Lower lobe of right lung (tissue), 2 donors: ENCODE data around the gene NUDT8. TPM values are rescaled to one million over a fixed set of nuclear protein-coding genes. Genes with fewer than 3 reads are reported as not detected.
"Not testable (repeated sequence)": the region's sequence is repeated elsewhere in the genome, so short reads cannot be mapped to it uniquely, and the experiment has no call there.

Experiments used
- ATAC-seq, 2 donors: fragments of 200-7000 bp; cut with Tn5 transposase; one replicate each; pipeline ENCODE4 v1.9.1; 2020 to 2022; ENCODE audit warnings: mild to moderate bottlenecking in 2 of 2, moderate library complexity in 2 of 2
- DNase-seq: peaks from one replicate; pipeline ENCODE4 v3.0.0-alpha.2; 2020
- H3K27ac ChIP-seq: fragments of 200-600 bp; one replicate; pipeline ENCODE4 v1.8.0; 2022
- H3K27me3 ChIP-seq: fragments of 200-600 bp; one replicate; pipeline ENCODE4 v1.8.0; 2022; ENCODE audit warnings: low read depth
- H3K36me3 ChIP-seq: fragments of 200-600 bp; one replicate; pipeline ENCODE4 v1.8.0; 2022; ENCODE audit warnings: mild to moderate bottlenecking
- H3K4me1 ChIP-seq: fragments of 200-600 bp; one replicate; pipeline ENCODE4 v1.8.0; 2022
- H3K4me3 ChIP-seq: fragments of 200-600 bp; one replicate; pipeline ENCODE4 v1.8.0; 2022; ENCODE audit warnings: mild to moderate bottlenecking
- H3K9me3 ChIP-seq: fragments of 200-600 bp; one replicate; pipeline ENCODE4 v1.8.0; 2022
- CTCF ChIP-seq: fragments of 200-600 bp; IDR thresholded peaks from one replicate; pipeline ENCODE4 v1.8.0; 2022; ENCODE audit warnings: antibody characterized with exemption, mild to moderate bottlenecking
- intact Hi-C: fragments of 100-400 bp; cut with DNase I; formaldehyde crosslinking; loops from one replicate; pipeline ENCODE4 v1.11.0; 2022
- total RNA-seq: library from RNA; stranded (reverse); fragmentation: NEBNext Ultra II Directional; extraction: Animal tissue kit (Norgen Biotek cat#: 25700); gene quantifications from one replicate; pipeline ENCODE4 v1.2.1, GENCODE V29; 2021
- donor health status: DM: no; HTN: yes; CAD: no; lungs with severe emphysema.

Gene NUDT8
- total RNA-seq, 1 donor from 2014 or later, result 8.8 TPM

DNA sequence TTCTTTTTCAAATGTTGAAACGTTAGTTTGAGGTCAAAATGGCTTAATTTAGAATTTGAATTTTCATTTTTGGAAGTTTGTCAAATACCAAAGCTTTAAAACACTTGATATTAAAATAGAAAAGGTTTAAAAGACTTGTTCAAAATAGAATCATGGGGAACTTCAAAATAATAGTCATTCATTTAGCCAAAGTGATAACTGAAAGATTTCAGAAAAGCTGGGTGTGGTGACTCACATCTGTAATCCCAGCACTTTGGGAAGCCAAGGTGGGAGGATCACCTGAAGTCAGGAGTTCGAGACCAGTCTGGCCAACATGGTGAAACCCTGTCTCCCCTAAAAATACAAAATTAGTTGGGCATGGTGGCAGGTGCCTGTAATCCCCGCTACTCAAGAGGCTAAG lies 35.3 kb downstream of the NUDT8 start:
- ATAC-seq (no peak), DNase-seq (no peak)
- H3K9me3 ChIP-seq, result no peaks in the 10 kb centered on the region
- intact Hi-C loops, result no loop called here
- no peak overlapping the region for H3K27ac ChIP-seq
- no peaks in the 10 kb centered on the region for H3K36me3 ChIP-seq
- no peaks in the 10 kb centered on the region for H3K4me1 ChIP-seq
- no peak for TF ChIP-seq CTCF
- no peak overlapping the region for H3K4me3 ChIP-seq
- no peaks in the 10 kb centered on the region for H3K27me3 ChIP-seq

DNA sequence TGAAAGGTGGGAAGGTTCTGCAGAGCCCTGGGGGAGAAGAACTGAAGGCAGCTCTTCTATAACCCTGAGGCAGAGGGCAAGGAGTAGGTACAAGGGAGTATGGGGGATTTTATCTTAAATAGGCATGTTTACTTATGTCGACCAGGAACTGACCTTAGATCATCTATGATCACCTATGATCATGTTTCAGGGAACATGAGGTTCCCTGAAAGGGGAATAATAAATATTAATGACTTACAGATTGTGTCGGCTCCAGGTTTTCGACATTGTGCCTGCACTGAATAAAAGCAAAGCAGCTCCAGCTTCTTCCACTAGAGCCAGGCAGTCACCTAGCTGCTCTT lies 36.2 kb downstream of the NUDT8 start:
- no peaks in the 10 kb centered on the region for H3K4me1 ChIP-seq
- peaks cover 1% of the 10 kb centered on the region for H3K36me3 ChIP-seq
- ATAC-seq, result no peak
- DNase-seq, result no peak
- H3K27ac ChIP-seq, result no peak overlapping the region
- no peak for TF ChIP-seq CTCF
- no peaks in the 10 kb centered on the region for H3K9me3 ChIP-seq
- H3K4me3 ChIP-seq, result no peak overlapping the region
- H3K27me3 ChIP-seq, result no peaks in the 10 kb centered on the region
- intact Hi-C loops, result no loop called here

DNA sequence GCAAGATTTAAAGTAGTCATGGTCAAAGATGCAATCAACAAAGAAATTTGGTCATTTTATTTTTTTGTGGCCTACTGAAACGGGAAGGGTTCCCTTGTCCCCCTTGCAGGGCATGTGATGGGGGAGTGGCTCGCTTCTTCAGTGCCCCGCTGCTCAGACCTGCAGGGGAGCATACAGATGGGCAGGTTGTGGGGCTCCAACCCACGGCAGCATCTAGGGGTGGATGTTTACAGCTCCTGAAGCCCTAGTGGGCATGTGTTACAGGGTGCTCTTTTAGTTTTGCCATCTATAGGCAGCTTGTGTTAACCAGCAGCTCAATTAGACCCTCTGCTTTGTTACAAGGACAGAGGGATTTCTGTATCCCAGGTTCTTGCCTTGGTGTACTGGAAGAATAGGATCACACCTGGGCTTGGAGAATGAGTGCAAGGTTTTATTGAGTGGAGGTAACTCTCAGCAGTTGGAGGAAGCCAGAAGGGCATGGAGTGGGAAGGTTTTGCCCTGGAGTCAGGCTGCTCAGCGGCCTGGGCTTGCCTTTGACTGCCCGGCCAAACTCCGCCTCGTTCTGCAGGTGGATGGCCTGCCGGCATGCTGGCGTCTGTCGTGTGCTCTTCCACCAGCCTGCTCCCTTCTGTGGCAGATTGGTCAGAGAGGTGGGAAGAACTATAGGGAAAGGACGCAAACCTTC lies 36.7 kb downstream of the NUDT8 start:
- intact Hi-C loops, result no loop called here
- Histone ChIP-seq H3K4me3 (no peak overlapping the region), H3K4me1 (no peaks in the 10 kb centered on the region), H3K27ac (no peak overlapping the region), H3K9me3 (no peaks in the 10 kb centered on the region), H3K36me3 (peaks cover 6% of the 10 kb centered on the region), H3K27me3 (no peaks in the 10 kb centered on the region)
- DNase-seq (no peak), ATAC-seq (no peak)
- no peak for TF ChIP-seq CTCF

DNA sequence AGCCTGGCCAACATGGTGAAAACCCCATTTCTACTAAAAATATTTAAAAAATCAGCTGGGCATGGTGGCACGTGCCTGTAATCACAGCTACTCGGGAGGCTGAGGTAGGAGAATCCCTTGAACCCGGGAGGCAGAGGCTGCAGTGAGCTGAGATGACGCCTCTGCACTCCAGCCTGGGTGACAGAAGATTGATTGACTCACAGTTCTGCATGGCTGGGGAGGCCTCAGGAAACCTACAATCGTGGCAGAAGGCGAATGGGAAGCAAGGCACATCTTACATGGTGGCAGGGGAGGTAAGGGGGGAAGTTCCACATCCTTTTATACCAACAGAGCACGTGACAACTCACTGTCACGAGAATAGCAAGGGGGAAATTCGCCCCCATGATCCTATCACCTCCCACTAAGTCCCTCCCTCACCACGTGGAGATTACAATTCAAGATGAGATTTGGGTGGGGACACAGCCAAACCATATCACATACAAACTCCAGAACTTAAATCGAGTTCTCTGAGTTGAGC lies 40.8 kb downstream of the NUDT8 start:
- H3K9me3 ChIP-seq, H3K27ac ChIP-seq, DNase-seq, H3K27me3 ChIP-seq, ATAC-seq, H3K4me3 ChIP-seq, intact Hi-C loops: not testable (repeated sequence)
- Histone ChIP-seq H3K4me1 (peaks cover 10% of the 10 kb centered on the region), H3K36me3 (peaks cover 38% of the 10 kb centered on the region)

DNA sequence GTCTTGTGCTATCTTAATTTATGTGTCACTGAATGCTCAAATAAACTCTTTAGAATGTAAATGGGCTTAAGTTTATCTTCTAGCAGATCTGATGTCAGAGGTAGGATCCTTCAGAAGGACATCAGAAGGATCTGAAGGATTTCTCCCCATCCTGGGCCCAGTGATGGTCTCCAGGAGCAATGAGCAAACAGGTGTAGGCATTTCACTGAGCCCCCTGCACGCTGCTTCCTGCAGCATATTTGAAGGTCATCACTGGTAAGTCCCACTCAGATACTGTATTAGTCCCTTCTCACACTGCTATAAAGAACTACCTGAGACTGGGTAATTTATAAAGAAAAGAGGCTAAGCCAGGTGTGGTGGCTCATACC lies 41.6 kb downstream of the NUDT8 start:
- DNase-seq (no peak), ATAC-seq (no peak)
- Histone ChIP-seq H3K4me3 (no peak overlapping the region), H3K9me3 (no peaks in the 10 kb centered on the region), H3K36me3 (peaks cover 38% of the 10 kb centered on the region), H3K4me1 (peaks cover 10% of the 10 kb centered on the region), H3K27me3 (no peaks in the 10 kb centered on the region), H3K27ac (no peak overlapping the region)
- no peak for TF ChIP-seq CTCF
- intact Hi-C loops, result no loop called here

GRCh38 chr11:67586568-67587250 lies 43.0 kb downstream of the NUDT8 start:
- H3K4me3 ChIP-seq, result no peak overlapping the region
- no peak overlapping the region for H3K27ac ChIP-seq
- H3K9me3 ChIP-seq, result no peaks in the 10 kb centered on the region
- H3K4me1 ChIP-seq, result peaks cover 21% of the 10 kb centered on the region
- intact Hi-C loops, result no loop called here
- ATAC-seq (no peak), DNase-seq (no peak)
- H3K36me3 ChIP-seq, result peaks cover 38% of the 10 kb centered on the region
- H3K27me3 ChIP-seq, result no peaks in the 10 kb centered on the region
- TF ChIP-seq CTCF, result no peak
